ENCODE measurements around the gene LZTS2.

LZTS2 gene

GRCh38 chr10:100985336-100985735, 14.3 kb upstream of the LZTS2 start:
- Mint-ChIP-seq H3K27me3 (ENCODE audit: low read depth) (no peaks in the 10 kb centered on the region), H3K4me1 (peaks cover 12% of the 10 kb centered on the region), H3K4me3 (peak overlapping the region; percentile 91 to 94 (median 93)), H3K27ac (peak overlapping the region in 1 of 3 experiments; percentile 72), H3K9me3 (no peaks in the 10 kb centered on the region), H3K36me3 (ENCODE audit: low read depth) (peaks cover 31% of the 10 kb centered on the region)
- no peak for TF ChIP-seq CTCF (IDR thresholded peaks at IDR 0.05; ENCODE audit: unreplicated experiment in 3 of 3)

GRCh38 chr10:100986623-100986951, 13.0 kb upstream of the LZTS2 start:
- peak overlapping the region; percentile 91 to 94 (median 93) for H3K4me3 Mint-ChIP-seq
- H3K4me1 Mint-ChIP-seq: peaks cover 18% of the 10 kb centered on the region
- H3K9me3 Mint-ChIP-seq: no peaks in the 10 kb centered on the region
- H3K27me3 Mint-ChIP-seq (ENCODE audit: low read depth): no peaks in the 10 kb centered on the region
- H3K27ac Mint-ChIP-seq: peak overlapping the region; percentile 75 to 95 (median 84)
- H3K36me3 Mint-ChIP-seq (ENCODE audit: low read depth): peaks cover 32% of the 10 kb centered on the region
- no peak for TF ChIP-seq CTCF (IDR thresholded peaks at IDR 0.05; ENCODE audit: unreplicated experiment in 3 of 3)

GRCh38 chr10:100986952-100987684, 12.5 kb upstream of the LZTS2 start, which contains the start of the genes MRPL43 and TWNK:
MRPL43 (minus strand) TSS chr10:100987497; CDS start chr10:100987443, 54 bp downstream.
TWNK (plus strand) TSS chr10:100987543; CDS start chr10:100988211, 668 bp downstream.
- peak within 1 kb of the TSS; percentile 91 to 94 (median 93) for H3K4me3 Mint-ChIP-seq
- peaks cover 29% of the 10 kb centered on the region for H3K36me3 Mint-ChIP-seq (ENCODE audit: low read depth)
- TF ChIP-seq CTCF (IDR thresholded peaks at IDR 0.05; ENCODE audit: unreplicated experiment in 3 of 3): no peak
- H3K9me3 Mint-ChIP-seq: no peaks in the 10 kb centered on the region
- no peaks in the 10 kb centered on the region for H3K27me3 Mint-ChIP-seq (ENCODE audit: low read depth)
- peak within 1 kb of the TSS; percentile 75 to 95 (median 84) for H3K27ac Mint-ChIP-seq
- peaks cover 18% of the 10 kb centered on the region for H3K4me1 Mint-ChIP-seq

GRCh38 chr10:100987685-100988049, 11.9 kb upstream of the LZTS2 start:
- TF ChIP-seq CTCF (IDR thresholded peaks at IDR 0.05; ENCODE audit: unreplicated experiment in 3 of 3): no peak
- Mint-ChIP-seq H3K4me3 (peak overlapping the region; percentile 91 to 94 (median 93)), H3K4me1 (peaks cover 18% of the 10 kb centered on the region), H3K9me3 (no peaks in the 10 kb centered on the region), H3K27me3 (ENCODE audit: low read depth) (no peaks in the 10 kb centered on the region), H3K36me3 (ENCODE audit: low read depth) (peaks cover 27% of the 10 kb centered on the region), H3K27ac (peak overlapping the region; percentile 75 to 95 (median 84))

GRCh38 chr10:100988166-100988565, 11.4 kb upstream of the LZTS2 start:
- Mint-ChIP-seq H3K9me3 (no peaks in the 10 kb centered on the region), H3K27me3 (ENCODE audit: low read depth) (no peaks in the 10 kb centered on the region), H3K36me3 (ENCODE audit: low read depth) (peaks cover 29% of the 10 kb centered on the region), H3K4me3 (peak overlapping the region; percentile 91 to 94 (median 93)), H3K4me1 (peaks cover 18% of the 10 kb centered on the region), H3K27ac (peak overlapping the region in 2 of 3 experiments; percentile 75 to 84)
- no peak for TF ChIP-seq CTCF (IDR thresholded peaks at IDR 0.05; ENCODE audit: unreplicated experiment in 3 of 3)

- no peaks in the 10 kb centered on the region for H3K9me3 Mint-ChIP-seq
- peak overlapping the region; percentile 62 to 93 (median 91) for H3K4me3 Mint-ChIP-seq
- H3K27me3 Mint-ChIP-seq (ENCODE audit: low read depth): no peaks in the 10 kb centered on the region
- no peak for TF ChIP-seq CTCF (IDR thresholded peaks at IDR 0.05; ENCODE audit: unreplicated experiment in 3 of 3)
- H3K27ac Mint-ChIP-seq: no peak overlapping the region
- peaks cover 29% of the 10 kb centered on the region for H3K36me3 Mint-ChIP-seq (ENCODE audit: low read depth)
- H3K4me1 Mint-ChIP-seq: peaks cover 19% of the 10 kb centered on the region
Measured at GRCh38 chr10:100989088-100989487, 10.5 kb upstream of the LZTS2 start.

Data from nephron (organoid).